ENCODE results near the gene MDH1B.

DNA sequence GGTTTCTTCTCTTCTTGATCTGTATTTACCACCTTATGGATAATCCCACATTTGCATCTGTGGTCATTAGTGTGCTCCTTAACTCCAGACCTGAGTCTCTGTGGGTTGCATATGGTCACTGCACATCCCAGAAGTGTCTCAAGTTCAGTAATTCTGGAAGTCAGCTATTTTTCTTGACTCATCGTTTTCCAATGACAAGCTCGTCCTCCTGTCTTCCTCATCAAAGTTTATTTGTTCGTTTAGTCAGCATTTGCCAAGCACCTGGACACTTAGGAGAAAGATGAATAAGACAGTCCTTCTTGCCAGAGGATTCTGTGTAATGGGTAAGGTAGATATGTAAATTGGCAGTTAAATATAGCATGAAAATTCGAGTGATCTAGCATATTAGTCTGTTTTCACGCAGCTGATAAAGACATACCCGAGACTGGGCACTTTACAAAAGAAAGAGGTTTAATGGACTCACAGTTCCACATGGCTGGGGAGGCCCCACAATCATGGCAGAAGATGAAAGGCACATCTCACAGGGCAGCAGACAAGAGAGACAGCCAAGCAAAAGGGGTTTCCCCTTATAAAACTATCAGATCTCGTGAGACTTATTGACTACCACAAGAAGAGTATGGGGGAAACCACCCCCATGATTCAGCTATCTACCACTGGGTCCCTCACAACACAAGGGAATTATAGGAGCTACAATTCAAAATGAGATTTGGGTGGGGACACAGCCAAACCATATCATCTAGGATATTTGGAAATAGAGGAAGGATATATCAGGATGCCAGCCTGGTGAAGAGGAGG is 19.6 kb upstream of the MDH1B start:
- TF ChIP-seq, protein P1, sequence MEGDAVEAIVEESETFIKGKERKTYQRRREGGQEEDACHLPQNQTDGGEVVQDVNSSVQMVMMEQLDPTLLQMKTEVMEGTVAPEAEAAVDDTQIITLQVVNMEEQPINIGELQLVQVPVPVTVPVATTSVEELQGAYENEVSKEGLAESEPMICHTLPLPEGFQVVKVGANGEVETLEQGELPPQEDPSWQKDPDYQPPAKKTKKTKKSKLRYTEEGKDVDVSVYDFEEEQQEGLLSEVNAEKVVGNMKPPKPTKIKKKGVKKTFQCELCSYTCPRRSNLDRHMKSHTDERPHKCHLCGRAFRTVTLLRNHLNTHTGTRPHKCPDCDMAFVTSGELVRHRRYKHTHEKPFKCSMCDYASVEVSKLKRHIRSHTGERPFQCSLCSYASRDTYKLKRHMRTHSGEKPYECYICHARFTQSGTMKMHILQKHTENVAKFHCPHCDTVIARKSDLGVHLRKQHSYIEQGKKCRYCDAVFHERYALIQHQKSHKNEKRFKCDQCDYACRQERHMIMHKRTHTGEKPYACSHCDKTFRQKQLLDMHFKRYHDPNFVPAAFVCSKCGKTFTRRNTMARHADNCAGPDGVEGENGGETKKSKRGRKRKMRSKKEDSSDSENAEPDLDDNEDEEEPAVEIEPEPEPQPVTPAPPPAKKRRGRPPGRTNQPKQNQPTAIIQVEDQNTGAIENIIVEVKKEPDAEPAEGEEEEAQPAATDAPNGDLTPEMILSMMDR (IDR thresholded peaks at IDR 0.05; ENCODE audit: low read depth, low read length): no peak
- no peak for TF ChIP-seq POLR2A (IDR thresholded peaks at IDR 0.05; ENCODE audit: extremely low read depth, insufficient read length)

Measured in NB4 (cell line).